Fibroblast of the aortic adventitia (primary cell): ENCODE measurements around the gene TRIM71. TPM values are rescaled to one million over a fixed set of nuclear protein-coding genes. Genes with fewer than 3 reads are reported as not detected.
A peak's percentile ranks its signal among the peaks of the same experiment; 100 is the strongest.
"Not testable (repeated sequence)": the region's sequence is repeated elsewhere in the genome, so short reads cannot be mapped to it uniquely, and the experiment has no call there.

ENCODE experiments used
- DNase-seq: peaks from one replicate; pipeline ENCODE4 v3.0.0-alpha.2; 2010; ENCODE audit warnings: low read depth
- H3K4me3 ChIP-seq: 2 replicates; pipeline ENCODE4 v1.5.1; 2011; ENCODE audit warnings: low read depth, mild to moderate bottlenecking, control low read depth, low read length, moderate library complexity
- CTCF ChIP-seq: IDR thresholded peaks from 2 replicates; pipeline ENCODE4 v1.5.1; 2011; ENCODE audit warnings: mild to moderate bottlenecking, low read length, control low read depth, inconsistent platforms; ENCODE audit not compliant: insufficient read depth
- total RNA-seq: library from RNA; depleted of rRNA; stranded (reverse); fragments of >200 nt; gene quantifications from 2 replicates; pipeline ENCODE4 v1.2.3, GENCODE V29; 2012; ENCODE audit warnings: low replicate concordance

The TRIM71 gene
- total RNA-seq, 1 donor = not detected

- no peak for DNase-seq
- no peak for TF ChIP-seq CTCF
- H3K4me3 ChIP-seq = no peak overlapping the region
Observed at GRCh38 chr3:32930161-32930560, 112.4 kb downstream of the TRIM71 start.

DNA sequence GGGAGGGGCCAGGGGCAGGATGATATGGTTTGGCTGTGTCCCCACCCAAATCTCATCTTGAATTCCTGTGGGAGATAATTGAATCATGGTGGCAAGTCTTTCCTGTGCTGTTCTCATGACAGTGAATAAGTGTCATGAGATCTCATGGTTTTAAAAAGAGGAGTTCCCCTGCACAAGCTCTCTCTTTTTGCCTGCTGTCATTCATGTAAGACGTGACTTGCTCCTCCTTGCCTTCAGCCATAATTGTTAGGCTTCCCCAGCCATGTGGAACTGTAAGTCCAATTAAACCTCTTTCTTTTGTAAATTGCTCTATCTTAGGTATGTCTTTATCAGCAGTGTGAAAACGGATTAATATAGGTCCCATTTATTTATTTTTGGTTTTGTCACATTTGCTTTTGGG is 113.5 kb downstream of the TRIM71 start:
- DNase-seq, H3K4me3 ChIP-seq: not testable (repeated sequence)

DNA sequence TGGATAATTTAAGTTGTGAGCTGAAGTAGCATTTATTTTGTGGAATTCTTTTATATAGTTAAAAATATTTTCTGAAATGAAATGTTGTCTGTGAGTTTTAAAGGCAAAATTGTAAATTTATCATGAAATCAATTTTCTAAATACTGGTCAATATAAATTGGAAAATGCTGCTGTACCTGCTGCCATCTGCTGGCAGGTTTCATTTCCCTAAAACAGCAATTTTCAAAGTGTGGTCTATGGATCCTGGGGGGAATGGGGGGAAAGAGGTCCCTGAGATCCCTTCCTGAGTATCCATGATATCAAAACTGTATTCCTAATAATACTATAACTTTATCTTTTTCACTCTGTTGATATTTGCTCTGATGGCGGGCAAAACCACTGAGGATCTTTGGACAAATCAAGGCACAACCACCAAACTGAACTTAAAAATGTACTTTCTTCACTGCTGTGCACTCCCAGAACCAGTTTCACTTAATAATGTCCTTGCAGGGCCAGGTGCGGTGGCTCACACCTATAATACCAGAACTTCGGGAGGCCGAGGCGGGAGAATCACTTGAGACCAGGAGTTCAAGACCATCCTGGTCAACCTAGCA is 116.4 kb downstream of the TRIM71 start:
- TF ChIP-seq CTCF = peak; percentile 80
- no peak overlapping the region for H3K4me3 ChIP-seq
- peak; percentile 51 for DNase-seq

DNA sequence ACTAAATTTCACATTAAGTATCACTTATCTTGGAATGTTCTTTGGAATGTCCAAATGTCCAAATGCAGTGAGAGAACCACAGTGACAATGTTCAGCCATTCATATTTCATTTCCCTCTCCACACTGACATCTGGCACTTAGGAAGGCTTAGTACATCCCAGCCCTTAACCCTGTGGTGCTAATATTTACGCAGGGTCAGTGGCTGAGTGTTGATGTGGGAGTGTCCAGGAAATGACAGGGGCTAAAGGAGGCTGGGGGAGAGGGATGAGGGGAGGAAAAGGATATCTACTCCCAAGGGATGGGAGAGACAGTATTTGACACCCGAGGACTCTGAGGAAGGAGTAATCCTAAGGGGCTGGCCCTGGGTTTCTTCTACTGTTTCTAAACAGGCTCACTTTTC is 119.5 kb downstream of the TRIM71 start:
- no peak overlapping the region for H3K4me3 ChIP-seq
- no peak for TF ChIP-seq CTCF
- DNase-seq = no peak

GRCh38 chr3:32939531-32940284 is 121.9 kb downstream of the TRIM71 start:
- DNase-seq, H3K4me3 ChIP-seq: not testable (repeated sequence)

DNA sequence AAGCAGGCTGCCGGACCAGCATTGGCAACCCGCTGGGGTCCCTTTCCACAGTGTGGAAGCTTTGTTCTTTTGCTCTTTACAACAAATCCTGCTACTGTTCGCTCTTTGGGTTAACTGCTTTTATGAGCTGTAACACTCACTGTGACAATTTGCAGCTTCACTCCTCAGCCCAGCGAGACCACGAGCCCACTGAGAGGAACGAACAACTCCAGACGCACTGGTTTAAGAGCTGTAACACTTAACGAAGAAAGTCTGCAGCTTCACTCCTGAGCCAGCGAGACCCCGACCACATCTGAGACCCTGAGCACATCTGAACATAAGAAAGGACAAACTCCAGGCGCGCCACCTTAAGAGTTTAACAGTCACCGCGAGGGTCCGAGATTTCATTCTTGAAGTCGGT is 122.9 kb downstream of the TRIM71 start:
- no peak overlapping the region for H3K4me3 ChIP-seq
- no peak for TF ChIP-seq CTCF
- no peak for DNase-seq

GRCh38 chr3:32945136-32945535 is 127.3 kb downstream of the TRIM71 start:
- no peak overlapping the region for H3K4me3 ChIP-seq
- no peak for TF ChIP-seq CTCF
- no peak for DNase-seq

- not testable (repeated sequence) for H3K4me3 ChIP-seq, DNase-seq
Observed at GRCh38 chr3:32945598-32945997, 127.8 kb downstream of the TRIM71 start.
